B cell (primary cell): Measurements from ENCODE around the gene CROT. TPM values are rescaled to one million over a fixed set of nuclear protein-coding genes. Genes with fewer than 3 reads are reported as not detected.

Experiments
- ATAC-seq: fragments of 200-7000 bp; cut with Tn5 transposase; one replicate; pipeline ENCODE4 v1.10.0; 2021; ENCODE audit warnings: low read depth, mild to moderate bottlenecking, moderate number of reproducible peaks, moderate library complexity
- CTCF ChIA-PET: fragments of 350-600 bp; sonication (Branson Sonifier 250); formaldehyde crosslinking; loops from one replicate; lab custom pipeline; 2021; ENCODE audit warnings: antibody characterized with exemption, inconsistent platforms; lab: Charles Lee
- POLR2A ChIA-PET: fragments of 350-600 bp; sonication (Branson Sonifier 250); formaldehyde crosslinking; loops from one replicate; lab custom pipeline; 2021; ENCODE audit warnings: antibody characterized with exemption; lab: Charles Lee
- DNase-seq: peaks from one replicate; pipeline ENCODE4 v3.0.0; 2013
- H2AFZ ChIP-seq: 2 replicates; pipeline ENCODE4 v1.6.1; 2012; ENCODE audit warnings: mild to moderate bottlenecking, low read depth, low read length; ENCODE audit not compliant: insufficient read depth, poor library complexity, severe bottlenecking
- H3K27ac ChIP-seq, 2 donors: 1 replicate in 1 of 2; 2 replicates in 1 of 2; pipeline ENCODE4 v1.5.1; 2012 to 2013; ENCODE audit warnings: low read length in 2 of 2, mild to moderate bottlenecking in 2 of 2, moderate library complexity in 1 of 2
- H3K27me3 ChIP-seq, 4 experiments: fragments of 200-600 bp in 1 of 4; sonication (generic) in 1 of 4; replicated peaks in 1 of 4; 1 replicate in 2 of 4; 2 replicates in 2 of 4; pipeline versions ENCODE4 v1.6.1 to v1.7.0; 2013 to 2016; ENCODE audit warnings: low read length in 3 of 4, mild to moderate bottlenecking in 2 of 4, mixed read lengths in 1 of 4, moderate library complexity in 1 of 4; ENCODE audit not compliant: insufficient read depth in 4 of 4, control insufficient read depth in 3 of 4; ENCODE audit errors: control extremely low read depth in 1 of 4
- H3K36me3 ChIP-seq, 2 experiments: replicated peaks in 1 of 2; 1 replicate in 1 of 2; 2 replicates in 1 of 2; pipeline versions ENCODE4 v1.6.1 to v1.7.1; 2013; ENCODE audit warnings: low read length in 1 of 2; ENCODE audit not compliant: insufficient read depth in 2 of 2, control insufficient read depth in 1 of 2; ENCODE audit errors: control extremely low read depth in 1 of 2, extremely low read depth in 1 of 2
- H3K4me1 ChIP-seq, 2 donors: fragments of 200-600 bp in 1 of 2; sonication (generic) in 1 of 2; 1 replicate in 1 of 2; 2 replicates in 1 of 2; pipeline versions ENCODE4 v1.5.1 to v1.6.1; 2013 to 2017; ENCODE audit warnings: low read length in 2 of 2; ENCODE audit not compliant: control insufficient read depth in 2 of 2, insufficient read depth in 2 of 2
- H3K4me2 ChIP-seq: replicated peaks from 2 replicates; pipeline ENCODE3; 2012; ENCODE audit warnings: mild to moderate bottlenecking, low read depth, low read length; ENCODE audit not compliant: poor library complexity, severe bottlenecking
- H3K4me3 ChIP-seq, 5 experiments: fragments of 200-600 bp in 1 of 5; sonication (generic) in 1 of 5; 1 replicate in 3 of 5; 2 replicates in 2 of 5; pipeline versions ENCODE4 v1.5.1 to v1.7.0; 2011 to 2016; ENCODE audit warnings: low read length in 4 of 5, mild to moderate bottlenecking in 4 of 5, low read depth in 2 of 5, control low read depth in 1 of 5, moderate library complexity in 1 of 5; ENCODE audit not compliant: insufficient read depth in 1 of 5; ENCODE audit errors: control extremely low read depth in 1 of 5, extremely low read depth in 1 of 5
- H3K79me2 ChIP-seq: fragments of 200-600 bp; sonication (generic); one replicate; pipeline ENCODE4 v1.6.0; 2016; ENCODE audit warnings: low read length; ENCODE audit not compliant: control insufficient read depth, insufficient read depth
- H3K9ac ChIP-seq: fragments of 200-600 bp; sonication (generic); 2 replicates; pipeline ENCODE4 v1.6.1; 2017; ENCODE audit warnings: mild to moderate bottlenecking, low read length, moderate library complexity
- H3K9me3 ChIP-seq, 3 donors: one replicate each; pipeline versions ENCODE4 v1.6.1 to v1.7.1; 2013; ENCODE audit warnings: low read length in 2 of 3; ENCODE audit not compliant: control insufficient read depth in 2 of 3, insufficient read depth in 1 of 3; ENCODE audit errors: control extremely low read depth in 1 of 3
- H4K20me1 ChIP-seq: 2 replicates; pipeline ENCODE4 v1.6.0; 2012; ENCODE audit warnings: mild to moderate bottlenecking, low read length; ENCODE audit not compliant: insufficient read depth, control insufficient read depth, poor library complexity, severe bottlenecking
- H3K27ac Mint-ChIP-seq: one replicate; pipeline ENCODE4 v1.8.0; 2021; ENCODE audit warnings: mixed read lengths
- H3K27me3 Mint-ChIP-seq: one replicate; pipeline ENCODE4 v1.8.0; 2021; ENCODE audit warnings: mixed read lengths
- H3K4me1 Mint-ChIP-seq: one replicate; pipeline ENCODE4 v1.8.0; 2021; ENCODE audit warnings: mixed read lengths
- H3K4me3 Mint-ChIP-seq: one replicate; pipeline ENCODE4 v1.8.0; 2021; ENCODE audit warnings: mixed read lengths
- H3K9me3 Mint-ChIP-seq: one replicate; pipeline ENCODE4 v1.8.0; 2022; ENCODE audit warnings: mixed read lengths; ENCODE audit not compliant: insufficient read depth
- CTCF ChIP-seq: fragments of 200-600 bp; IDR thresholded peaks from one replicate; pipeline ENCODE4 v1.8.0; 2022; ENCODE audit warnings: antibody characterized with exemption, mild to moderate bottlenecking
- EZH2 ChIP-seq: IDR thresholded peaks from 2 replicates; pipeline ENCODE4 v1.6.1; 2012; ENCODE audit warnings: borderline replicate concordance, low read depth, mild to moderate bottlenecking, moderate library complexity, low read length; ENCODE audit not compliant: insufficient read depth, poor library complexity, severe bottlenecking
- WGBS: methylation state at CpG from one replicate; pipeline ENCODE4 v1.1.5; 2013; ENCODE audit warnings: missing lambda C conversion rate; ENCODE audit not compliant: insufficient coverage; 5-methylcytosine and 5-hydroxymethylcytosine counted together
- intact Hi-C: fragments of 100-400 bp; cut with micrococcal nuclease; formaldehyde crosslinking; loops from one replicate; pipeline ENCODE4 v1.10.0; 2022
- polyA plus RNA-seq: library from polyadenylated mRNA; depleted of rRNA; stranded (reverse); fragments of >200 nt; gene quantifications from 2 replicates; pipeline ENCODE4 v1.2.3, GENCODE V29; 2012
- total RNA-seq, 2 donors: library from RNA; stranded (reverse); fragments of 120-200 nt in 1 of 2; gene quantifications; 1 replicate in 1 of 2; 2 replicates in 1 of 2; pipeline versions ENCODE4 v1.2.3 to v1.2.4, GENCODE V29; 2013 to 2022

Gene CROT
- total and polyA plus RNA-seq, 2 donors (not counting 1 experiment from before 2014, with no cell fraction given) = 2.7 to 13.3 TPM

- no peak overlapping the region for H3K27ac Mint-ChIP-seq
- no peak overlapping the region for H3K4me3 Mint-ChIP-seq
- Histone ChIP-seq H3K4me3 (no peak overlapping the region), H3K4me1 (peaks cover 0 to 2% of the 10 kb centered on the region in 2 donors), H3K4me2 (no peak overlapping the region), H4K20me1 (no peaks in the 10 kb centered on the region), H3K27ac (no peak overlapping the region), H3K79me2 (no peaks in the 10 kb centered on the region), H3K36me3 (peaks cover 0 to 83% of the 10 kb centered on the region in 2 experiments), H3K27me3 (no peaks in the 10 kb centered on the region), H3K9ac (no peak overlapping the region), H3K9me3 (no peaks in the 10 kb centered on the region), H2AFZ (no peak overlapping the region)
- POLR2A ChIA-PET = no interaction called here
- DNase-seq (no peak), ATAC-seq (no peak)
- 100% methylated on average over 2 of the region's 5 CpGs for WGBS
- H3K4me1 Mint-ChIP-seq = peaks cover 20% of the 10 kb centered on the region
- CTCF ChIA-PET = interaction anchor here (0.5 to 1.2 kb wide), 4 partner anchors 9 to 646 kb away, joined by 3 to 4 read pairs (median 3); no protein-coding TSS in a partner anchor
- H3K9me3 Mint-ChIP-seq = no peaks in the 10 kb centered on the region
- no peaks in the 10 kb centered on the region for H3K27me3 Mint-ChIP-seq
- intact Hi-C loops = no loop called here
- no peak for TF ChIP-seq CTCF
- no peak for TF ChIP-seq EZH2
Measured at GRCh38 chr7:87424075-87424474, 78.6 kb downstream of the CROT start.

DNA sequence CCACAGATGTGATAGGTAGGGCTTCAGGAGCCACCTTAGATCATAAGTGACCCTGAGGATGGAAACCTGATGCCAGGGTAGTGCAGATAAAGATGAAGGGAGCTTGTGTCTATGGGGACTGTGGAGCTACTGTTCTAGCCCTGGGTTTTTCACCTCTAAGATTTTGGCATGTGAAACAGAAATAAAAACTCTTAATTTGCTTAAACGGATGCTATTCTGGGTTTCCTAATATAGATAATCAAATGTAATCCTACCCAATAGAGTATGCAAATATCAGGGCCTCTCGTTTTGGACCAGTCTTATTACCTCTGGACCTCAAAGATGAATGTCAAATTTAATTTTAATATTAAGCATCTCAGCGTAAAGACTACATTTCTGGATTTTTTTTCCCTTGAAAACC, 80.7 kb downstream of the CROT start:
- Histone ChIP-seq H3K79me2 (no peaks in the 10 kb centered on the region), H4K20me1 (no peaks in the 10 kb centered on the region), H3K27me3 (no peaks in the 10 kb centered on the region), H3K4me3 (no peak overlapping the region), H3K27ac (no peak overlapping the region), H3K4me2 (no peak overlapping the region), H3K9me3 (no peaks in the 10 kb centered on the region), H3K4me1 (peaks cover 0 to 2% of the 10 kb centered on the region in 2 donors), H3K9ac (no peak overlapping the region), H2AFZ (no peak overlapping the region), H3K36me3 (peaks cover 0 to 74% of the 10 kb centered on the region in 2 experiments)
- DNase-seq (no peak), ATAC-seq (no peak)
- no peak overlapping the region for H3K4me3 Mint-ChIP-seq
- no peak for TF ChIP-seq CTCF
- no peak for TF ChIP-seq EZH2
- no peak overlapping the region for H3K27ac Mint-ChIP-seq
- no peaks in the 10 kb centered on the region for H3K27me3 Mint-ChIP-seq
- no peaks in the 10 kb centered on the region for H3K9me3 Mint-ChIP-seq
- ChIA-PET CTCF (interaction anchor here (1.8 kb wide), 1 partner anchor 10 kb away, joined by 7 read pairs; no protein-coding TSS in a partner anchor), POLR2A (no interaction called here)
- H3K4me1 Mint-ChIP-seq = peaks cover 19% of the 10 kb centered on the region
- intact Hi-C loops = no loop called here
- WGBS = no CpG with 5 or more reads among the region's 3 CpGs
